GM12878 (cell line): ENCODE measurements around the gene FAM221A. TPM values are rescaled to one million over a fixed set of nuclear protein-coding genes. Genes with fewer than 3 reads are reported as not detected.

ENCODE experiments used
- ATAC-seq: fragments of 200-7000 bp; cut with Tn5 transposase; 3 replicates; pipeline ENCODE4 v1.9.1; 2020; ENCODE audit warnings: mild to moderate bottlenecking, moderate library complexity
- BruUV-seq: library from RNA; stranded (reverse); fragments of 400-500 nt; replicated peaks from 2 replicates; lab custom pipeline; 2021; lab: Mats Ljungman, UMichigan
- CTCF ChIA-PET: fragments of 300-600 bp; sonication (Branson Sonifier 250); formaldehyde crosslinking; extraction: SDS; loops from one replicate; lab custom pipeline; 2021; ENCODE audit warnings: inconsistent platforms; lab: Yijun Ruan, JAX
- POLR2A ChIA-PET: fragments of 350-600 bp; formaldehyde crosslinking; extraction: SDS; loops from one replicate; lab custom pipeline; 2021; ENCODE audit warnings: inconsistent platforms; lab: Charles Lee
- RAD21 ChIA-PET: fragments of 300-600 bp; sonication (Branson Sonifier 250); formaldehyde crosslinking; loops from one replicate; lab custom pipeline; 2023; ENCODE audit warnings: antibody characterized with exemption; ENCODE audit not compliant: unreplicated experiment; lab: Charles Lee
- SMC1A ChIA-PET: fragments of 300-600 bp; sonication (Branson Sonifier 250); formaldehyde crosslinking; loops from one replicate; lab custom pipeline; 2023; ENCODE audit not compliant: unreplicated experiment, uncharacterized antibody; lab: Charles Lee
- DNase-seq: peaks from one replicate; pipeline ENCODE4 v3.0.0-alpha.2; 2011; ENCODE audit warnings: low read depth, low spot score
- FAIRE-seq: peaks from 3 replicates; lab custom pipeline; 2011; peaks lifted over from hg19 to GRCh38; lab: Jason Lieb, UNC
- H2AFZ ChIP-seq: 2 replicates; pipeline ENCODE4 v1.6.0; 2011; ENCODE audit warnings: low read depth, low read length, control low read depth; ENCODE audit not compliant: control insufficient read depth
- H3K27ac ChIP-seq: 2 replicates; pipeline ENCODE4 v1.5.1; 2011; ENCODE audit warnings: control low read depth; ENCODE audit not compliant: control insufficient read depth, insufficient read depth
- H3K27me3 ChIP-seq, 2 experiments: replicated peaks in 1 of 2; 2 replicates each; pipeline versions ENCODE4 v1.6.0 to v1.6.1; 2011; ENCODE audit warnings: low read length in 1 of 2; ENCODE audit not compliant: control insufficient read depth in 2 of 2, insufficient read depth in 2 of 2
- H3K36me3 ChIP-seq, 2 experiments: 2 replicates each; pipeline ENCODE4 v1.5.1; 2011; ENCODE audit warnings: low read length in 1 of 2; ENCODE audit not compliant: control insufficient read depth in 2 of 2, insufficient read depth in 2 of 2
- H3K4me1 ChIP-seq: 2 replicates; pipeline ENCODE4 v1.6.1; 2011; ENCODE audit warnings: mild to moderate bottlenecking, low read length, moderate library complexity, mixed read lengths; ENCODE audit not compliant: control insufficient read depth, insufficient read depth
- H3K4me2 ChIP-seq: 2 replicates; pipeline ENCODE4 v1.6.0; 2011; ENCODE audit warnings: control low read depth; ENCODE audit not compliant: control insufficient read depth, insufficient read depth
- H3K4me3 ChIP-seq: fragments of 200-600 bp; sonication (generic); 2 replicates; pipeline ENCODE4 v1.5.1; 2016
- H3K79me2 ChIP-seq: 2 replicates; pipeline ENCODE4 v1.6.0; 2011; ENCODE audit warnings: low read length; ENCODE audit not compliant: control insufficient read depth, insufficient read depth
- H3K9ac ChIP-seq: 2 replicates; pipeline ENCODE4 v1.8.0; 2011; ENCODE audit warnings: low read length, control low read depth, mixed read lengths; ENCODE audit not compliant: control insufficient read depth, insufficient read depth
- H3K9me3 ChIP-seq: replicated peaks from 3 replicates; pipeline ENCODE4 v1.5.1; 2011; ENCODE audit warnings: mild to moderate bottlenecking, low read length; ENCODE audit not compliant: control insufficient read depth, insufficient read depth
- H4K20me1 ChIP-seq: 2 replicates; pipeline ENCODE4 v1.6.0; 2011; ENCODE audit not compliant: control insufficient read depth, insufficient read depth
- CREM ChIP-seq: IDR thresholded peaks from 2 replicates; pipeline ENCODE4 v1.6.1; 2014; ENCODE audit warnings: antibody characterized with exemption, low read depth
- DPF2 ChIP-seq: fragments of 450-650 bp; IDR thresholded peaks from 2 replicates; pipeline ENCODE4 v1.6.1; 2017; ENCODE audit warnings: mild to moderate bottlenecking
- EED ChIP-seq: sonication (generic); IDR thresholded peaks from 2 replicates; pipeline ENCODE4 v1.6.1; 2016; ENCODE audit warnings: antibody characterized with exemption, low read depth
- ELK1 ChIP-seq: IDR thresholded peaks from 2 replicates; pipeline ENCODE4 v1.6.1; 2012; ENCODE audit warnings: low read depth, low read length, improper control_type of control experiment
- HDGF ChIP-seq: fragments of 450-650 bp; IDR thresholded peaks from 2 replicates; pipeline ENCODE4 v1.6.1; 2016; ENCODE audit warnings: antibody characterized with exemption
- IKZF2 ChIP-seq, 2 experiments: fragments of 450-650 bp; IDR thresholded peaks; 2 replicates each; pipeline ENCODE4 v1.6.1; 2017; ENCODE audit warnings: mild to moderate bottlenecking in 2 of 2, moderate library complexity in 2 of 2
- IRF3 ChIP-seq: fragments of 450-650 bp; IDR thresholded peaks from 2 replicates; pipeline ENCODE4 v1.6.1; 2014; ENCODE audit warnings: mild to moderate bottlenecking
- MYB ChIP-seq: fragments of 150-350 bp; IDR thresholded peaks from 2 replicates; pipeline ENCODE4 v1.6.1; 2014; ENCODE audit warnings: mild to moderate bottlenecking, low read depth, low read length, borderline replicate concordance
- NFXL1 ChIP-seq: fragments of 450-650 bp; IDR thresholded peaks from 2 replicates; pipeline ENCODE4 v1.6.1; 2017; ENCODE audit warnings: antibody characterized with exemption, mild to moderate bottlenecking, borderline replicate concordance
- RAD21 ChIP-seq: IDR thresholded peaks from 2 replicates; pipeline ENCODE4 v1.6.1; 2011; ENCODE audit warnings: mild to moderate bottlenecking, low read depth, low read length, moderate library complexity; ENCODE audit not compliant: insufficient read depth
- SUZ12 ChIP-seq: fragments of 200-600 bp; sonication (generic); IDR thresholded peaks from one replicate; pipeline ENCODE4 v1.6.1; 2018; ENCODE audit warnings: antibody characterized with exemption, mild to moderate bottlenecking; ENCODE audit not compliant: unreplicated experiment
- TAF1 ChIP-seq: IDR thresholded peaks from 2 replicates; pipeline ENCODE4 v1.6.1; 2011; ENCODE audit warnings: mild to moderate bottlenecking, low read depth, low read length, borderline replicate concordance
- ZBTB11 ChIP-seq: fragments of 450-650 bp; formaldehyde crosslinking; IDR thresholded peaks from 2 replicates; pipeline ENCODE4 v1.5.0; 2022; ENCODE audit warnings: mild to moderate bottlenecking, missing genetic modification characterization
- ZNF622 ChIP-seq: fragments of 450-650 bp; IDR thresholded peaks from 2 replicates; pipeline ENCODE4 v1.6.1; 2017; ENCODE audit warnings: mild to moderate bottlenecking, inconsistent platforms
- WGBS: methylation state at CpG from one replicate; pipeline ENCODE4 v1.1.6; 2016; ENCODE audit warnings: low lambda C conversion rate; ENCODE audit not compliant: insufficient replicate concordance, insufficient coverage; ENCODE audit errors: missing lambda C conversion rate; 5-methylcytosine and 5-hydroxymethylcytosine counted together
- in situ Hi-C: fragments of 300-500 bp; cut with MboI; formaldehyde crosslinking; loops from 9 replicates; pipeline ENCODE4 v1.14.3; 2018; ENCODE audit warnings: mixed read lengths
- intact Hi-C: fragments of 100-400 bp; cut with micrococcal nuclease; formaldehyde crosslinking; loops from one replicate; pipeline ENCODE4 v1.14.2; 2022; ENCODE audit not compliant: unreplicated experiment
- polyA plus RNA-seq, 11 experiments: library from polyadenylated mRNA; depleted of rRNA in 4 of 11; unstranded in 6 of 11; stranded (reverse) in 5 of 11; fragments of >200 nt; fragmentation: Nextera tagmentation in 4 of 11; fragmentation: Illumina TruSeq in 1 of 11; extraction: Ambion mirVana in 4 of 11; extraction: Trizol in 1 of 11; gene quantifications; 1 replicate in 1 of 11; 2 replicates in 10 of 11; pipeline versions ENCODE4 v1.2.1 to v1.2.3, GENCODE V29; 2011 to 2016; ENCODE audit warnings: inconsistent platforms in 2 of 11, missing spikeins in 2 of 11, low read depth in 1 of 11
- total RNA-seq, 4 experiments: library from RNA; depleted of rRNA in 3 of 4; stranded (reverse); fragments of >200 nt in 3 of 4; fragmentation: Illumina TruSeq in 1 of 4; extraction: Trizol in 1 of 4; gene quantifications; 2 replicates each; pipeline versions ENCODE4 v1.2.1 to v1.2.3, GENCODE V29; 2013 to 2021

The FAM221A gene
- total and polyA plus RNA-seq, 10 of the 15 experiments (the other 5 are each of a cell fraction or from before 2014, with no cell fraction given), result 6.3 to 16.7 (median 9.7) TPM

DNA sequence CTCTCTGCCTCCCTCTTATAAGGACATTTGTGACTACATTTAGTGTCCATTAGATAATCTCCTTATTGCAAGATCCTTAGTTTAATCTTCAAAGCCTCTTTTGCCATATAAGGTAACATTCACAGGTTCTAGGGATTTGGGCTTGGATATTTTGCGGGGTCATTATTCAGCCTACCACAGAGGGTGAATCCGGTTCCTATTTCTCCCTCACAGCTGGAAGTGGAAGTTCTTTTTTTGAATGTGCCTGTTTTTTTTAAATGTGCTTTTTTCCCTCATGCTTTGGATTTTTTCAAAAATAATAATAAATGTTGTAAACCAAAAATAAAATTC, 17.1 kb upstream of the FAM221A start:
- no TSS peak for BruUV-seq
- no peaks in the 10 kb centered on the region for H4K20me1 ChIP-seq
- no peaks in the 10 kb centered on the region for H3K36me3 ChIP-seq
- RAD21 ChIA-PET, result interaction anchor here (1.6 kb wide), 1 partner anchor 11 kb away, joined by 4 read pairs; no protein-coding TSS in a partner anchor
- H3K79me2 ChIP-seq, result no peaks in the 10 kb centered on the region
- H3K4me3 ChIP-seq, result no peak overlapping the region
- POLR2A ChIA-PET, result no interaction called here
- 71% methylated on average over 2 of the region's 2 CpGs for WGBS
- no peaks in the 10 kb centered on the region for H3K27me3 ChIP-seq
- in situ Hi-C loops (no loop called here), intact Hi-C loops (no loop called here)
- SMC1A ChIA-PET, result interaction anchor here (1.0 kb wide), 2 partner anchors 36 to 105 kb away, joined by 3 to 4 read pairs; no protein-coding TSS in a partner anchor
- no peak overlapping the region for H3K9ac ChIP-seq
- H3K4me2 ChIP-seq, result no peak overlapping the region
- H2AFZ ChIP-seq, result no peak overlapping the region
- H3K4me1 ChIP-seq, result no peaks in the 10 kb centered on the region
- no peak for FAIRE-seq
- TF ChIP-seq ZNF622 (no peak), IKZF2 (IDR thresholded peaks at IDR 0.05) (no peak), ELK1 (no peak)
- TF ChIP-seq, all 136 proteins: peak for 0
- no peak overlapping the region for H3K27ac ChIP-seq
- ATAC-seq (no peak), DNase-seq (no peak)
- H3K9me3 ChIP-seq, result peaks cover 7% of the 10 kb centered on the region; the same call in 2 of the 3 replicates
- CTCF ChIA-PET, result no interaction called here

- no peaks in the 10 kb centered on the region for H3K79me2 ChIP-seq
- no peak overlapping the region for H2AFZ ChIP-seq
- intact Hi-C loops (no loop called here), in situ Hi-C loops (no loop called here)
- H3K4me2 ChIP-seq, result no peak overlapping the region
- H3K9ac ChIP-seq, result no peak overlapping the region
- H3K36me3 ChIP-seq, result no peaks in the 10 kb centered on the region
- no peaks in the 10 kb centered on the region for H4K20me1 ChIP-seq
- BruUV-seq, result no TSS peak
- no peak for DNase-seq
- no peak for FAIRE-seq
- ChIA-PET CTCF (no interaction called here), SMC1A (no interaction called here), RAD21 (no interaction called here), POLR2A (no interaction called here)
- H3K9me3 ChIP-seq, result peaks cover 4% of the 10 kb centered on the region; the same call in 2 of the 3 replicates
- ATAC-seq, result no peak; the same call in 2 of the 3 replicates
- H3K27ac ChIP-seq, result no peak overlapping the region
- no peaks in the 10 kb centered on the region for H3K4me1 ChIP-seq
- H3K27me3 ChIP-seq, result no peaks in the 10 kb centered on the region
- H3K4me3 ChIP-seq, result no peak overlapping the region
- TF ChIP-seq IRF3 (no peak), RAD21 (no peak), DPF2 (no peak), MYB (no peak), EED (no peak), HDGF (no peak), ZBTB11 (CRISPR knock-in tag) (no peak), TAF1 (no peak), SUZ12 (no peak), CREM (no peak), NFXL1 (no peak)
These were observed 15.9 kb upstream of the FAM221A start for GRCh38 chr7:23664122-23664521.
